Prostate gland (tissue), 2 donors: ENCODE results near the gene PPP5C. TPM values are rescaled to one million over a fixed set of nuclear protein-coding genes. Genes with fewer than 3 reads are reported as not detected.

ENCODE experiments used
- DNase-seq: peaks from one replicate; pipeline ENCODE4 v3.0.0-alpha.2; 2019; ENCODE audit warnings: low spot score
- H3K27ac ChIP-seq, 2 donors: fragments of 200-600 bp; sonication (generic); 2 replicates each; pipeline ENCODE4 v1.5.1; 2017 to 2019
- H3K27me3 ChIP-seq: fragments of 200-600 bp; sonication (generic); replicated peaks from 2 replicates; pipeline ENCODE4 v1.5.1; 2019; ENCODE audit not compliant: insufficient read depth
- H3K36me3 ChIP-seq, 2 donors: fragments of 200-600 bp; sonication (generic); 1 replicate in 1 of 2; 2 replicates in 1 of 2; pipeline versions ENCODE4 v1.5.1 to v1.8.1; 2017 to 2019
- H3K4me1 ChIP-seq: fragments of 200-600 bp; sonication (generic); replicated peaks from 2 replicates; pipeline ENCODE4 v1.5.1; 2019
- H3K4me3 ChIP-seq, 2 donors: fragments of 200-600 bp; sonication (generic); 2 replicates each; pipeline ENCODE4 v1.5.1; 2017 to 2019
- H3K9me3 ChIP-seq: fragments of 200-600 bp; sonication (generic); 2 replicates; pipeline ENCODE4 v1.5.1; 2017
- POLR2A ChIP-seq: fragments of 450-650 bp; IDR thresholded peaks from one replicate; pipeline ENCODE4 v1.6.1; 2016; ENCODE audit warnings: antibody characterized with exemption, mild to moderate bottlenecking
- POLR2AphosphoS5 ChIP-seq: sonication (generic); formaldehyde crosslinking; IDR thresholded peaks from one replicate; pipeline ENCODE4 v1.6.1; 2017; ENCODE audit warnings: antibody characterized with exemption
- WGBS: methylation state at CpG from one replicate; pipeline ENCODE4 v1.1.5; 2018; 5-methylcytosine and 5-hydroxymethylcytosine counted together
- intact Hi-C: fragments of 100-400 bp; cut with DNase I; formaldehyde crosslinking; loops from one replicate; pipeline ENCODE4 v1.14.2; 2022
- total RNA-seq, 2 donors: library from RNA; depleted of rRNA; stranded (reverse); fragments of >200 nt; gene quantifications; one replicate each; pipeline ENCODE4 v1.1.0, GENCODE V29; 2016
- TF ChIP-seq, protein P1 (sequence below), 4 experiments: fragments of 200-600 bp in 2 of 4; fragments of 450-650 bp in 2 of 4; sonication (generic) in 2 of 4; IDR thresholded peaks; 1 replicate in 3 of 4; 2 replicates in 1 of 4; pipeline ENCODE4 v1.5.1; 2016 to 2019; ENCODE audit warnings: antibody characterized with exemption in 4 of 4, mild to moderate bottlenecking in 2 of 4, moderate library complexity in 2 of 4

Gene PPP5C
- total RNA-seq, 2 donors from 2014 or later: 81.4 to 84.3 TPM

DNA sequence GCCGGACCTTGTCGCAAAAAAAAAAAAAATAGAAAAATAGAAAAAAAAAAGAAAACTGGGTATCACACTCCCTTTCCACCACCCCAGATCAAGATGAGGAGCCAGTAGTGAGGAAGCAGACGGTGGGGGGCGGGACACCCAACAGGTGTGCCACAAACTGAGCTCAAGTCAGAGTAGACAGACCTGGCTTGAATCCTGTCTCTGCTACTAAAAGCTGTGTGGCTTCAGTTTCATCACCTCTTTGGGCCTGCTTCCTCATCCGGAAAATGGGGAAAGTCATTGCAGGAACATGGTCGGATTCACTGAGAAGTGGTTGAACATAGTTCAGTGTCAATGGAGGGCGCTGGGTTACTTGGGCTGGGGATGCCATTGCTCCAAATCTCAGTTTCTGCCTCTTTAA is 47.2 kb upstream of the PPP5C start:
- TF ChIP-seq, protein P1, sequence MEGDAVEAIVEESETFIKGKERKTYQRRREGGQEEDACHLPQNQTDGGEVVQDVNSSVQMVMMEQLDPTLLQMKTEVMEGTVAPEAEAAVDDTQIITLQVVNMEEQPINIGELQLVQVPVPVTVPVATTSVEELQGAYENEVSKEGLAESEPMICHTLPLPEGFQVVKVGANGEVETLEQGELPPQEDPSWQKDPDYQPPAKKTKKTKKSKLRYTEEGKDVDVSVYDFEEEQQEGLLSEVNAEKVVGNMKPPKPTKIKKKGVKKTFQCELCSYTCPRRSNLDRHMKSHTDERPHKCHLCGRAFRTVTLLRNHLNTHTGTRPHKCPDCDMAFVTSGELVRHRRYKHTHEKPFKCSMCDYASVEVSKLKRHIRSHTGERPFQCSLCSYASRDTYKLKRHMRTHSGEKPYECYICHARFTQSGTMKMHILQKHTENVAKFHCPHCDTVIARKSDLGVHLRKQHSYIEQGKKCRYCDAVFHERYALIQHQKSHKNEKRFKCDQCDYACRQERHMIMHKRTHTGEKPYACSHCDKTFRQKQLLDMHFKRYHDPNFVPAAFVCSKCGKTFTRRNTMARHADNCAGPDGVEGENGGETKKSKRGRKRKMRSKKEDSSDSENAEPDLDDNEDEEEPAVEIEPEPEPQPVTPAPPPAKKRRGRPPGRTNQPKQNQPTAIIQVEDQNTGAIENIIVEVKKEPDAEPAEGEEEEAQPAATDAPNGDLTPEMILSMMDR (IDR thresholded peaks at IDR 0.05): no peak
- TF ChIP-seq POLR2A (no peak), POLR2AphosphoS5 (no peak)
- H3K9me3 ChIP-seq: no peaks in the 10 kb centered on the region
- peak overlapping the region; percentile 91 to 95 for H3K27ac ChIP-seq
- 41% methylated on average over 7 of the region's 7 CpGs for WGBS
- H3K27me3 ChIP-seq: no peaks in the 10 kb centered on the region
- H3K36me3 ChIP-seq: no peaks in the 10 kb centered on the region
- peak overlapping the region in 1 of 2 donors; percentile 15 for H3K4me3 ChIP-seq
- intact Hi-C loops: no loop called here
- no peak for DNase-seq
- H3K4me1 ChIP-seq: peaks cover 20% of the 10 kb centered on the region

DNA sequence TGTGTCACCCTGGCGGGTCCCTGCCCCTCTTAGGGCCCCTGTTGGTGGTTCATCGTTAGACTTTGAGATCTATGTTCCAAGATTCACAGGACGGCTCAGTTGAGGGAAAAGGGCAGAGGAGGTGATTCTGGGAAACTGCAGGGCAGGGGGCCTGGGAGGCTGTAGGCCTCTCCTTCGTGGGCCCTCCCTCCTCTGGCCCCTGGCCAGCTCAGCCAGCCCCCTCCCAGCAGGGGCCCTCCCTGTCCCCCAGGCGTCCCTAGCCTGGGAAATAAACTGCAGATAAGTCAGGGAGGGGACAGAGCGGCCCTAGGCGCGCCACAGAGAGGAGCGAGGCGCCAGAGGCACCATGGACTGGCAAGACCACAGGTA is 43.6 kb upstream of the PPP5C start:
- TF ChIP-seq POLR2AphosphoS5: no peak
- no peak for TF ChIP-seq POLR2A
- TF ChIP-seq, protein P1 (IDR thresholded peaks at IDR 0.05): no peak
- peak overlapping the region; percentile 23 to 52 for H3K27ac ChIP-seq
- no peak for DNase-seq
- intact Hi-C loops: no loop called here
- H3K4me1 ChIP-seq: peaks cover 13% of the 10 kb centered on the region
- no peaks in the 10 kb centered on the region for H3K27me3 ChIP-seq
- no peak overlapping the region for H3K4me3 ChIP-seq
- H3K9me3 ChIP-seq: no peaks in the 10 kb centered on the region
- H3K36me3 ChIP-seq: peaks cover 0 to 1% of the 10 kb centered on the region in 2 donors
- WGBS: 74% methylated on average over 10 of the region's 10 CpGs

DNA sequence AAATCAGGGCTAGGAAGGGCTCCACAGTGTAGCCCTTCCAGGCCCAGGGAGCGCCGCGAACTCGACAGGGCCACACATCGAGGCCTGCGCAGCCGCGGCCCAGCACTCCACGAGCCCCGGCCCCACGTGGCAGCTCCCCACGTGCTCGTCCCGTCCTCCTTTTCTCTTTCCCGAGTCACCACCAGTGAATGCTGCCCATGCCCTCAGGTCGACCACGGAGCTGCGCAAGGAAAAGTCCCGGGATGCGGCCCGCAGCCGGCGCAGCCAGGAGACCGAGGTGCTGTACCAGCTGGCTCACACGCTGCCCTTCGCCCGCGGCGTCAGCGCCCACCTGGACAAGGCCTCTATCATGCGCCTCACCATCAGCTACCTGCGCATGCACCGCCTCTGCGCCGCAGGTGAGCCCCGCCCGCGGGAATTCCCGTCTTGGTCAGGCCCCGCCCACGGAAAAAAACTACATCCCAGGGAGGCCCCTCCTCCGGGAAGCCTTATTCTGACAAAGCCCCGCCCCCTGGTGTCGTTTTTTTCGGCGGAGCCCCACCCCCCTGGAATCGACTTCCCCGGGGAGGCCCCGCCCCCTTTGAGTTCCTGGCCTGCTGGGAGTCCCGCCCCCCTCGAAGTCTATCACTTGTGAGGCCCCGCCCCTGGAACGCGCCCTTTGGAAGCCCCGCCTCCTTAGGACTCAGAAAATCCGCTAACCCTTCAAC is 43.0 kb upstream of the PPP5C start:
- Histone ChIP-seq H3K27me3 (no peaks in the 10 kb centered on the region), H3K4me3 (no peak overlapping the region), H3K27ac (peak overlapping the region; percentile 23 to 52), H3K4me1 (peaks cover 13% of the 10 kb centered on the region), H3K36me3 (peaks cover 0 to 3% of the 10 kb centered on the region in 2 donors), H3K9me3 (no peaks in the 10 kb centered on the region)
- DNase-seq: no peak
- TF ChIP-seq POLR2AphosphoS5: no peak
- TF ChIP-seq, protein P1 (IDR thresholded peaks at IDR 0.05): no peak
- TF ChIP-seq POLR2A: no peak
- 56% methylated on average over 50 of the region's 56 CpGs for WGBS
- intact Hi-C loops: no loop called here

DNA sequence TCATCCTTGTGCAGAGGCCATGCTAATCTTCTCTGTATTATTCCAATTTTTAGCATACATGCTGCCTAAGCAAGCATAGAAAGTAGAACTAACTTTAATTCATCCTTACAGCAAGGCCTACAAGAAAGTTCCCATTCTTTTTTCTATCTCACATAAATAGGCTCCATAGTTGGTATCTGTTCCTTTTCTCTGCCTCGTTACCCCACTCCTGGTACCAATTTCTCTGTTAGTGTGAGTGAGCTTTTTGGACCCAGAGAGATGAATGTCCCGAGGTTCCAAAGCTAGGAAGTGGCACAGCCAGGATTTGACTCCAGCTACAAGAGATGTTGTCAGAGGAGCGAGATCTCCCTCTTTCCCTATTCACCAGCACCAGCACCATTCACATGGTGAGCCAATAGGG is 40.4 kb upstream of the PPP5C start:
- DNase-seq: no peak
- Histone ChIP-seq H3K4me3 (no peak overlapping the region), H3K4me1 (no peaks in the 10 kb centered on the region), H3K36me3 (peaks cover 0 to 3% of the 10 kb centered on the region in 2 donors), H3K9me3 (no peaks in the 10 kb centered on the region), H3K27ac (no peak overlapping the region), H3K27me3 (no peaks in the 10 kb centered on the region)
- intact Hi-C loops: no loop called here
- no peak for TF ChIP-seq POLR2AphosphoS5
- TF ChIP-seq POLR2A: no peak
- TF ChIP-seq, protein P1 (IDR thresholded peaks at IDR 0.05): no peak
- 97% methylated on average over 3 of the region's 3 CpGs for WGBS

DNA sequence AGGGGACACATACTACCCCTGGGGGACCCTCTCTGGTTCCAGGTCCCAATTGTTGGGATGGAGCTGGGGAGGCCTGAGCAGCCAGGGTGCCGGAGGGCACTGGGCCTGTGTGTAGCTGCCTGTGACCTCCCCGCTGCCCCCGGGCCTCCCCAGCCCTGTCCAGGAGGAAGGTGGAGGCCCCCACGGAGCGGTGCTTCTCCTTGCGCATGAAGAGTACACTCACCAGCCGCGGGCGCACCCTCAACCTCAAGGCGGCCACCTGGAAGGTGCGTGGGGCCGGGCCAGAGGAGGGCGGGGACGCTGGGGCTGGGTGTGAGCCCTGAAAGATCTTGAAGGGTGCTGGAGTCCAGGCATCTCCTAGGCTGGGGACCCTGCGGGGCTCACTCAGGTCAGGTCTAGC is 38.4 kb upstream of the PPP5C start:
- Histone ChIP-seq H3K27ac (no peak overlapping the region), H3K4me3 (no peak overlapping the region), H3K36me3 (peaks cover 0 to 3% of the 10 kb centered on the region in 2 donors), H3K9me3 (no peaks in the 10 kb centered on the region), H3K27me3 (no peaks in the 10 kb centered on the region), H3K4me1 (no peaks in the 10 kb centered on the region)
- TF ChIP-seq, protein P1 (IDR thresholded peaks at IDR 0.05): no peak
- no peak for TF ChIP-seq POLR2AphosphoS5
- TF ChIP-seq POLR2A: no peak
- intact Hi-C loops: no loop called here
- DNase-seq: no peak
- 95% methylated on average over 15 of the region's 15 CpGs for WGBS
